Measurements from ENCODE around the gene KRT76.

Gene KRT76

DNA sequence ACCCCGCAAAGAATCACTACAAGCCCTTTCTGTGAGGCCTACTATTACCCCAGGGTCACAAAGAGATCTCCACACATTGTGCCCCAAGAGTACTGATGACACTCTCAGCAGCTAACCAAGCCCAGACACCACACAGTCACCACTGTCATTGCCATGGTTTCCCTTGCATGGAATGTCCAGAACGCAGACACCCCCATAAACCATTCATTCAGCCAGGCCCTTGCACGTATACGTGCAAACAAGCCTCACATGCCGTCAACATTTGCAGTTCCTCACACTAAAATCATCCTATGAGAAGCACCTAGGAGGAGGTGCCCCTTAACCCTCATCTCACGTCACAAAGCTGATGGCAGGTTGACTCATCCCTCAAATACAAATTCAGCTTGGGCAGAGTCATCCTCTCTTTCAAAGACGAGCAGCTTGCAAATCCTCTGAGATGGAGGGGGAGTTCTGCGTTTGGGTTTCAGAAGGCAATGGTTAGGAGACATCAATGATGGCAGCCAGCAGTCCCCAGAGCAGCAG, 56.7 kb downstream of the KRT76 start:
- H3K4me3 ChIP-seq (ENCODE audit: low read length), result no peak overlapping the region
- no peak for DNase-seq (ENCODE audit: low read depth, low spot score)
